Measurements from ENCODE around the gene ELAVL3. TPM values are rescaled to one million over a fixed set of nuclear protein-coding genes. Genes with fewer than 3 reads are reported as not detected.
A peak's percentile ranks its signal among the peaks of the same experiment; 100 is the strongest.

The ELAVL3 gene
- polyA plus RNA-seq (2013, experiment 1 of 4): 2.2 TPM
- 0.59 TPM for polyA plus RNA-seq (2013, experiment 2 of 4)
- 2.9 TPM for polyA plus RNA-seq (2013, experiment 3 of 4)
- 4.5 TPM for polyA plus RNA-seq (2013, experiment 4 of 4)

DNA sequence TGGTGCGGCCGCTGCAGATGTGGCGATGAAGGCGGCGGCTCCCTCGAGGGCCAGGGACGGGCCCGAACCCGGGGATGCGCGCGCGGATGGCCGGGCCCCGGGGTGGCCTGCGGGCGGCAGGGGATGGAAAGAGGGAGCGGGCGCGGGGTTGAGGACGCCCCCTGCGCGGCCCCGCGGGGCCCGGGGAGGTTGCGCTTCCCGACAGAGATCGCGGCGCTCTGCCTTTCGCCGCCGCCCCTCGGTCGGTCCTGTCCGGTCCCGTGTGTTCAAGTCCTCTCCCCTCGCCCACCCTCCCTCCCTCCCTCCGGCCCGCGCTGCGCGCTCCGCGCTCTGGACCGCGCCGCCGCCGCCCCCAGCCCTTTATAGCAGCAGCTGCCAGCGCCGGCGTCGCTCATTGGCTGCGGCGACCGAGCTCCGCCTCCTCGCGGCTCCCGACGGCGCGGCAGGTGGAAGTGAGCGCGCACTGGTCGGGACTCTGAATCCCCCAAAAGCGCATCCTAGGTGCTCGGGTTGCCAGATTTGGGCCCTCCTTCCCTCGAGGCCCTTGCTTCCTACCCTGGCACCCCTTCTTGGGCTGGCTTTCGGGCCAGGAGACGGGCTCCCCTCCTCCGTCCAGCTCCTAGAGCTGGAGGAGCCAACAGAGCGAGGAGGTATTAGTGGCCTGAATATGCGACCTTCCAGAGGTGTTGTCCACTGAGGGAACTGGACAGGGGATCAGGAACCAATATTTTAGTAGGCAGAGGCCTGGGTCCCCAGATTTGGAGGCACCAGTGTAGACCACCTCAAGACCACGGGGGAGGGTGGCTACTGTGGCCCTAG lies at the start of gene ELAVL3:
Gene ELAVL3, minus strand, starts transcription at position 332 of the 819 bp plus-strand sequence. CDS start 438 bp downstream, outside the sequence.
- peak within 1 kb of the TSS; percentile 16 for H3K4me3 ChIP-seq (ENCODE audit: insufficient read depth, low read depth, low read length)
- peaks cover 46% of the 10 kb centered on the region for H3K27me3 ChIP-seq (ENCODE audit: control insufficient read depth, insufficient read depth, low read length, poor library complexity, severe bottlenecking)
- H3K36me3 ChIP-seq (ENCODE audit: control insufficient read depth, insufficient read depth, low read length): no peaks in the 10 kb centered on the region
- H3K27ac ChIP-seq (ENCODE audit: insufficient read depth, low read depth, low read length, poor library complexity, severe bottlenecking): no peak within 1 kb of the TSS
- WGBS, 2 experiments: 15 to 16% methylated on average over 76 to 77 of the region's 77 CpGs
- no peaks in the 10 kb centered on the region for H3K9me3 ChIP-seq (ENCODE audit: control insufficient read depth, low read length)
- peaks cover 8% of the 10 kb centered on the region for H3K4me1 ChIP-seq (ENCODE audit: control insufficient read depth, insufficient read depth, low read length)

DNA sequence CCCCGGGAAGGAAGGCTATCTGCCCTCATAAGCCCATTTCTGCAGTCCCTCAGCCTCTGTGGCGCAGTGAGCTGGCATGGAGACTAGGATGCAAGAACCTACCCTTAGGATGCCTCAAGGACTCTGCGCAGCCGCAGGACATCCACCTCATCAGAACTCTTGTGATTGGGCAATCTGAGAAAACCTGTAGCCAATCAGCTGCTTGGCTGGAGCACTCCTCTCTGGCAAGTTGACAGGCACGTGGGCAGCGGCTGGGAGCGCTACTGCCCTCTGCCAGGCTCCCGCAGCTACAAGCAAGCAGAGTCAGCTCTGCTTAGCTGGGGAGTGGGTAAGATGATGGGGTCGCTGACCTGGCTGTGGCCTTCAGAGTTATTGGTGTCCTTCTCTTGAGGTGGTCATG lies 49.6 kb upstream of the ELAVL3 start:
- H3K36me3 ChIP-seq (ENCODE audit: control insufficient read depth, insufficient read depth, low read length): no peaks in the 10 kb centered on the region
- no peaks in the 10 kb centered on the region for H3K9me3 ChIP-seq (ENCODE audit: control insufficient read depth, low read length)
- 40 to 42% methylated on average over 9 of the region's 9 CpGs for WGBS, 2 experiments
- H3K27me3 ChIP-seq (ENCODE audit: control insufficient read depth, insufficient read depth, low read length, poor library complexity, severe bottlenecking): peaks cover 5% of the 10 kb centered on the region
- no peak overlapping the region for H3K27ac ChIP-seq (ENCODE audit: insufficient read depth, low read depth, low read length, poor library complexity, severe bottlenecking)
- H3K4me1 ChIP-seq (ENCODE audit: control insufficient read depth, insufficient read depth, low read length): peaks cover 4% of the 10 kb centered on the region
- H3K4me3 ChIP-seq (ENCODE audit: insufficient read depth, low read depth, low read length): no peak overlapping the region

DNA sequence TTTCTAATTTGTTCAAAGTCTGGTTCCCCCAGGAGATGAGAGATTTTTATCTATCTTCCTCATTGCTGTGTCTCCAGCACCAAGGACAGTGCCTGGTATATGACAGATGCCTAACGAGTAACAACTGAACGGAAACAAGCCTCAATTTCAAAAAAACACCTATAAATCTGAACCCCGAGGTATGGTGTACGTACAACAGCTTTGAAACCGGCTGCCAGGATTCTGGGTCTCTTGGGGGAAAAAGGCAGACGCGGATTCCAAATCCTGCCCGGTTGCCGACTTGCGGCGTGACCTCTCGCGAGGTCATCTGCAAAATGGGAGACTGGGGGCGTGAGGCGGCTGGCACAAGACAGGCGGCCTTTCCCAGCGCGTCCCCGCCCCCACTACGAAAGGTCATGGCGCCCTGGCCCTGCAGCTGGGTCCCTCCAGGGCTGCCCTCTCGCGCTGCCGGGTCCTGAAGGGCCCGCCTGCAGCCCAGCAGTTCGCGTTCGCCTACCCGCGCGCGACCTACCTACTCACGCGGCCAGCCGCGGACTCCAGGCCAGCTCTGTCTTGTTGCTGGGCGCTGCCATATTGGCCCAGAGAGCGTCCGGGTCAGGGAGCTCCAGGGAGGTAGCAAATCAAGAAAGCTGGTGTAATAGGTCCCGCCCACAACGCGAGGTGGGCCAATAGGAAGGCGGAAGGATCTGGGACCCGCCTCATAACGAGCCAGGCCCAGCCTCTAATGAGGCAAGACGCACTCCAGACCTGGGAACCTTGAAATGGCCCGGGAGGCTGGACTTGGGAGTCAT lies 47.9 kb upstream of the ELAVL3 start, which contains the start of gene ECSIT:
Gene ECSIT, minus strand, starts transcription at position 584 of the 791 bp plus-strand sequence. CDS start 9,964 bp downstream, outside the sequence.
- H3K36me3 ChIP-seq (ENCODE audit: control insufficient read depth, insufficient read depth, low read length): no peaks in the 10 kb centered on the region
- H3K27ac ChIP-seq (ENCODE audit: insufficient read depth, low read depth, low read length, poor library complexity, severe bottlenecking): peak within 1 kb of the TSS; percentile 91
- no peaks in the 10 kb centered on the region for H3K27me3 ChIP-seq (ENCODE audit: control insufficient read depth, insufficient read depth, low read length, poor library complexity, severe bottlenecking)
- no peaks in the 10 kb centered on the region for H3K9me3 ChIP-seq (ENCODE audit: control insufficient read depth, low read length)
- peaks cover 4% of the 10 kb centered on the region for H3K4me1 ChIP-seq (ENCODE audit: control insufficient read depth, insufficient read depth, low read length)
- 0 to 1% methylated on average over 47 of the region's 47 CpGs for WGBS, 2 experiments
- peak within 1 kb of the TSS; percentile 89 for H3K4me3 ChIP-seq (ENCODE audit: insufficient read depth, low read depth, low read length)

DNA sequence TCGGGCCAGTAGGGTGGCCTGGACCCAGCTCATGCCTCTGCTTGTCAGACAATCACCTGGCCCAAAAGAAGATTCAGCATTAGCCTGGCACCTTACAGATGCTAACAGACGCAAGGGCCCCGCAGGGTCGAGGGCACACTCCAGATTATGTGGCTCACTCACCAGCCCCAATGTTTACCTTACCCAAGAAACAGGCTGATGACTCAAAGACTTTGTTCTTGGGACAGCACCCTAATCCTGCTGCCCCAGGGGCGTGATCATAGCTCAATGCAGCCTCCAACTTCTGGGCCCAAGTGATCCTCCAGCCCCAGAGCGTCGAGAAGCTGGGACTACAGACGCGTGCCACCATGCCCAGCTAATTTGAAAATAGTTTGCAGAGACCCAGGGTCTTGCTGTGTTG lies 38.3 kb upstream of the ELAVL3 start:
- H3K9me3 ChIP-seq (ENCODE audit: control insufficient read depth, low read length): no peaks in the 10 kb centered on the region
- WGBS, 2 experiments: 93 to 94% methylated on average over 9 of the region's 9 CpGs
- no peak overlapping the region for H3K4me3 ChIP-seq (ENCODE audit: insufficient read depth, low read depth, low read length)
- H3K4me1 ChIP-seq (ENCODE audit: control insufficient read depth, insufficient read depth, low read length): no peaks in the 10 kb centered on the region
- no peaks in the 10 kb centered on the region for H3K36me3 ChIP-seq (ENCODE audit: control insufficient read depth, insufficient read depth, low read length)
- no peak overlapping the region for H3K27ac ChIP-seq (ENCODE audit: insufficient read depth, low read depth, low read length, poor library complexity, severe bottlenecking)
- H3K27me3 ChIP-seq (ENCODE audit: control insufficient read depth, insufficient read depth, low read length, poor library complexity, severe bottlenecking): no peaks in the 10 kb centered on the region

DNA sequence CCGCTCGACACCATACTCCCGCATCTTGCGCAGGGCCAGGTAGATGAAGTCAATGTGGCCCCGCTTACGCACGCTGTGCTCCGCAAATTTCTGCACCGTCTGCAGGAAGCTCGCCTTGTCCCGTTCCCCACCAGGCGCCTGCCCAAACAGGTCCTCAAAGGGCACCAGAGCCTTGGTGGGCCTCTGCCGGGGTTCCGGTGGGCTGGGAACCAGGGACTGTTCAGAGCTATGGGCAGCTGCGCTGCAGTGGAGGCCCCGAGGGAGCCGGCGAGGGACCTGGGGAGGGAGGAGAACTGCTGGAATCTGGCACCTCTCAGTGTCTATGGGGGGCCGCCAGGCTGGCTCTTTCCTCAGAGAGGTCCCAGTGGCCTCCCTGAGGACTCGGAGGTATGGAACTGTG lies 33.1 kb upstream of the ELAVL3 start:
- 95 to 96% methylated on average over 20 of the region's 20 CpGs for WGBS, 2 experiments
- H3K27ac ChIP-seq (ENCODE audit: insufficient read depth, low read depth, low read length, poor library complexity, severe bottlenecking): no peak overlapping the region
- no peak overlapping the region for H3K4me3 ChIP-seq (ENCODE audit: insufficient read depth, low read depth, low read length)
- no peaks in the 10 kb centered on the region for H3K27me3 ChIP-seq (ENCODE audit: control insufficient read depth, insufficient read depth, low read length, poor library complexity, severe bottlenecking)
- no peaks in the 10 kb centered on the region for H3K9me3 ChIP-seq (ENCODE audit: control insufficient read depth, low read length)
- H3K4me1 ChIP-seq (ENCODE audit: control insufficient read depth, insufficient read depth, low read length): no peaks in the 10 kb centered on the region
- H3K36me3 ChIP-seq (ENCODE audit: control insufficient read depth, insufficient read depth, low read length): peaks cover 6% of the 10 kb centered on the region

DNA sequence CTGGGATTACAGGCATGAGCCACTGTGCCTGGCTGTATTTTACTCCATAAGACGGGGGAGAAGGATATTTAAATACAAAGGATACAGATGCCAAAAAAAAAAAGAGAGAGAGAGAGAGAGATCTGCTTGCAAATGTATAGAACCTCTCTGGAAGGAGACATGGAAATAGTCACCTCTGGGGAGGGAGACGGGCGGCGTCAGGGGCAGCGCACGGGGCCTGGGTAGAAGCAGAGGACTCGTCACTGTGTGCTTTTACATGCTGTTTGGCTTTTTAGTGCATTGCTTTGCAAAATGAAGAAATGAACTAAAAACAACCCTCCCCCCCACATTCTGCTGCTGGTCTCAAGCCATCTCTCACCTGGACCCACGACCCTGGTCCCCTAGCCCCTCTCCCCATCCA lies 29.6 kb upstream of the ELAVL3 start:
- Histone ChIP-seq H3K4me3 (ENCODE audit: insufficient read depth, low read depth, low read length) (no peak overlapping the region), H3K36me3 (ENCODE audit: control insufficient read depth, insufficient read depth, low read length) (peaks cover 6% of the 10 kb centered on the region), H3K27me3 (ENCODE audit: control insufficient read depth, insufficient read depth, low read length, poor library complexity, severe bottlenecking) (no peaks in the 10 kb centered on the region), H3K27ac (ENCODE audit: insufficient read depth, low read depth, low read length, poor library complexity, severe bottlenecking) (no peak overlapping the region), H3K9me3 (ENCODE audit: control insufficient read depth, low read length) (no peaks in the 10 kb centered on the region), H3K4me1 (ENCODE audit: control insufficient read depth, insufficient read depth, low read length) (peaks cover 9% of the 10 kb centered on the region)
- WGBS, 2 experiments: 93 to 96% methylated on average over 8 of the region's 8 CpGs

DNA sequence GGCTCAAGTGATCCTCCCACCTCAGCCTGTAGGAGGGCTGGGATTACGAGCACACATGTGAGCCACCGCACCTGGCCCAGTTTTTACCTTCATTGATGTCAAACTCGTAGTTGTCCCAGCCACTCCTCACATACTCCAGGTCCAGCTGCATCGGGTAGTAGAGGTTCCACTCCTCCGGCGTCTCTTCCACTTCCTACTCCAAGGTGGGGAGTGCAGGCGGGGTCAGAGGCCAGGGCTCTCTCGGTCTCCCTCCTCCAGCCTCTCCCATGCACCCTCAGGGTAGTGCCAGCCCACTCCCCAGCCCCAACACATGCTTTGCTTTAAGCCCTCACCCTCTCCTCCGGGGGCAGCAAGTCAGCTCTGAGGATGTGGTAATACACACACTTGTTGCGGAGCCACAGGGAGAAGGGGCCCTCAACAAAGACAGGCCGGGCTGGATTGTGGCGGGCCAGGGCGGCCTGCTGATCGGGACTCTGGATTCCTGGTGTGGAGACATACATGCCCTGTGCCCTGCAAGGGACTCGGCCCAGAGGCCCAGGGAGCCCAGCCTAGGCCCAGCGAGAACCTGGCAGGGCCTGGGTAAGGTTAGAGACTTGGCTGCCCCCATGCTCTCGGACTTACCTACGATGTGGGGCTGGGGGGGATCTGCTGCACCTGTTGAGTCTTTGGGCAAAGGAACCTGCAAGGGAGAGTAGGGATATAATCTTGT lies 26.7 kb upstream of the ELAVL3 start:
- H3K9me3 ChIP-seq (ENCODE audit: control insufficient read depth, low read length): no peaks in the 10 kb centered on the region
- H3K27me3 ChIP-seq (ENCODE audit: control insufficient read depth, insufficient read depth, low read length, poor library complexity, severe bottlenecking): no peaks in the 10 kb centered on the region
- no peak overlapping the region for H3K4me3 ChIP-seq (ENCODE audit: insufficient read depth, low read depth, low read length)
- H3K27ac ChIP-seq (ENCODE audit: insufficient read depth, low read depth, low read length, poor library complexity, severe bottlenecking): no peak overlapping the region
- no peaks in the 10 kb centered on the region for H3K36me3 ChIP-seq (ENCODE audit: control insufficient read depth, insufficient read depth, low read length)
- peaks cover 9% of the 10 kb centered on the region for H3K4me1 ChIP-seq (ENCODE audit: control insufficient read depth, insufficient read depth, low read length)
- WGBS, 2 experiments: 93 to 94% methylated on average over 18 of the region's 18 CpGs

DNA sequence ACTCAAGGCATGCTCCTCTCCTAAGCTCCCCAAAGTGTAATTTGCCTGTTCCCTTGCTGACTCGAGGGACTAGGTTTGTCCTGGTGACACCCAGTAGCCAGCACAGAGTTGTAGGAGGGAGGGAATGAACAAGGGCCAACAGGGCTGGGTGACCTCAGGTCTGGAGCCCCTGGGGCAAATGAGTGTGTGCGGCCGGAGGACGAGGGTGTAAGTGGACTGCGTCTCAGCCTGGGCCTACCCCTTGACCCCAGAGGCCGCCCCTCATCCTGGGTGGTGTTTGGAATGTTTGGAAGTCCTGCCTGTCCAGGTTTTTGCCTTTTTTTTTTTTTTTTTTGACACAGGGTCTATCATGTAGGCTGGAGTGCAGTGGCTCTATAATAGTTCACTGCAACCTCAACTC lies 26.1 kb upstream of the ELAVL3 start:
- H3K27ac ChIP-seq (ENCODE audit: insufficient read depth, low read depth, low read length, poor library complexity, severe bottlenecking): no peak overlapping the region
- H3K27me3 ChIP-seq (ENCODE audit: control insufficient read depth, insufficient read depth, low read length, poor library complexity, severe bottlenecking): no peaks in the 10 kb centered on the region
- H3K4me1 ChIP-seq (ENCODE audit: control insufficient read depth, insufficient read depth, low read length): peaks cover 9% of the 10 kb centered on the region
- no peak overlapping the region for H3K4me3 ChIP-seq (ENCODE audit: insufficient read depth, low read depth, low read length)
- WGBS, 2 experiments: 95% methylated on average over 6 of the region's 6 CpGs
- no peaks in the 10 kb centered on the region for H3K9me3 ChIP-seq (ENCODE audit: control insufficient read depth, low read length)
- H3K36me3 ChIP-seq (ENCODE audit: control insufficient read depth, insufficient read depth, low read length): no peaks in the 10 kb centered on the region

DNA sequence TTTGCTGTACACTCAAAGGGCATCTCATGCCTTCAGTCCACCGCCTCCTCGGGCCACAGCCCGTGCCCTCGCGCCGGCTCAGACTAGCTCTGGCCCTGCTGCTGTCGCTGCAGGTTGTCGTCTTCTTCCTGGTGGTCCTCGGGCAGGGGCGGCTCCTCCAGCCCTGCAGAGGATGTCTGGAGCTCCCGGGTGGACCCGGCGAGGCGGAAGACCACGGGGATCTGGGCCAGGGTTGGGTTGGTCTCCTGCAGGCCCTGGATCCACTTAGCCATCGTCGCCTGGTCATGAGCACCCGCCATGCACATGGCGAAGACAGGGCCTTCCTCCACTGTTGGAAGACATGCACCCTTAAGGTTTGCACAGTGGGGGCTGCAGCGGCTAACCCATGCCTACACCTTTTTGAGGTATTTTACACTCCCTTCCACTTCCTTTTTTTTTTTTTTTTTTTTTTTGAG lies 25.3 kb upstream of the ELAVL3 start:
- Histone ChIP-seq H3K27ac (ENCODE audit: insufficient read depth, low read depth, low read length, poor library complexity, severe bottlenecking) (peak overlapping the region; percentile 26), H3K4me1 (ENCODE audit: control insufficient read depth, insufficient read depth, low read length) (peaks cover 9% of the 10 kb centered on the region), H3K4me3 (ENCODE audit: insufficient read depth, low read depth, low read length) (peak overlapping the region; percentile 78), H3K9me3 (ENCODE audit: control insufficient read depth, low read length) (no peaks in the 10 kb centered on the region), H3K36me3 (ENCODE audit: control insufficient read depth, insufficient read depth, low read length) (no peaks in the 10 kb centered on the region), H3K27me3 (ENCODE audit: control insufficient read depth, insufficient read depth, low read length, poor library complexity, severe bottlenecking) (no peaks in the 10 kb centered on the region)
- 72 to 76% methylated on average over 20 of the region's 20 CpGs for WGBS, 2 experiments

Measured in ectodermal cell (in vitro differentiated cells).